SU-DHL-6 (cell line): ENCODE results near the gene EMC9.

Experiments
- CTCF ChIP-seq: fragments of 200-600 bp; sonication (generic); IDR thresholded peaks from one replicate; pipeline ENCODE4 v1.5.1; 2017; ENCODE audit warnings: antibody characterized with exemption, mild to moderate bottlenecking, low read length, moderate library complexity; ENCODE audit not compliant: insufficient read depth, poor library complexity, severe bottlenecking
- EZH2phosphoT487 ChIP-seq: fragments of 200-600 bp; sonication (generic), shearing (Covaris generic); conservative IDR thresholded peaks from 2 replicates; pipeline ENCODE4 v1.6.1; 2018; ENCODE audit warnings: mild to moderate bottlenecking, antibody characterized with exemption, low read length, moderate library complexity, mixed read lengths

GRCh38 chr14:24093901-24094840 lies 47.2 kb downstream of the EMC9 start, which contains the start of gene PCK2:
- TF ChIP-seq CTCF (no peak), EZH2phosphoT487 (no peak)
